Adipose tissue (tissue), 3 donors: ENCODE data around the gene PALMD. TPM values are rescaled to one million over a fixed set of nuclear protein-coding genes. Genes with fewer than 3 reads are reported as not detected.

Experiments used
- H3K27ac ChIP-seq: one replicate; pipeline ENCODE4 v1.5.1; 2013; ENCODE audit warnings: low read depth, low read length
- WGBS, 3 donors: extraction: QIAGEN DNeasy Blood & Tissue Kit; methylation state at CpG; one replicate each; pipeline ENCODE4 v1.1.7; 2013; 5-methylcytosine and 5-hydroxymethylcytosine counted together
- polyA plus RNA-seq, 3 donors: library from polyadenylated mRNA; stranded (reverse); fragments of 200-250 nt; gene quantifications; one replicate each; pipeline ENCODE4 v1.2.3, GENCODE V29; 2013
- donor health status: healthy with polysubstance abuse.
- donor health status: Bipolar disorder and iron deficiency.
- donor health status: healthy.

The PALMD gene
- polyA plus RNA-seq, 3 donors, result 9.8 to 121 (median 59.2) TPM

DNA sequence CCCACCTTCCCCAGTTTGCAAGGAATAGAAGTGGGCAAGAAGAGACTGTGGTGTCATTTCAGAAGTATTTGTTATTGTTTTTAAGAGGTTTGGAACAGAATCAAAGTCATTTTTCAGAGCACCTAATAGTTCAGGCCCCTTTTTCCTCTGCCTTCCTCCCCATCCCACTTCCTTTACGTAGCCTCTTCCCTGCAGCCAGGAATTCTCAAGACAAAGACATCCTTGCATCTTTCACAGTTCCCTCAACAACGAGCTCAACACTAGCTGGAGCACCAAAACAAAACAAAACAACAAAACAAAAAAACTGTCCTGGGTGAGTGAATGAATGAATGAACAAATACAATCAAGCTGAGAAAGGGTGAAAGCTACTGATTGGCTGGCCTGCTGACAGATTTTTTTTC is 7.0 kb downstream of the PALMD start:
- WGBS, 3 donors, result 40 to 63% (median 49%) methylated on average over 2 of the region's 2 CpGs
- no peak overlapping the region for H3K27ac ChIP-seq

DNA sequence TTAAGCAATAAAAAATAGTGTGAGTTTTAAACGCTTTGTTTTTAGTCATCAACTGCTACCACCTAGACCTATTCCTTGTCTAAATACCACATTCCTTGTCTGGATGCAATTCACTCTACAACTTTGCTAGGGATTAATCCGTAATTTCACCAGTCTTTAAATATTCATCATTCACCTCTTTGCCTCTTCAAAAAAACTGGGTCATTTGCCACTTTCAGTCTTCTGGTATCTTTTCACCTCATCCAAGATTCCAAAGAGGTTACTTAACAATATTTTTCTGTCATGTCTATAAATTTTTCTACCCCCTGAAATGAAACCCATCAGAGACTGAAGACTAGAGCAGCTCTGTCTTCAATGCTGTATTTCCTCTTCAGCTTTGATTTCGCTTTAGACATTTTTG is 9.5 kb downstream of the PALMD start:
- H3K27ac ChIP-seq, result no peak overlapping the region
- WGBS, 3 donors, result 76 to 85% (median 82%) methylated on average over 3 of the region's 3 CpGs

GRCh38 chr1:99656701-99657100 is 10.8 kb downstream of the PALMD start:
- H3K27ac ChIP-seq, result no peak overlapping the region
- 77 to 85% (median 78%) methylated on average over 3 of the region's 3 CpGs for WGBS, 3 donors

DNA sequence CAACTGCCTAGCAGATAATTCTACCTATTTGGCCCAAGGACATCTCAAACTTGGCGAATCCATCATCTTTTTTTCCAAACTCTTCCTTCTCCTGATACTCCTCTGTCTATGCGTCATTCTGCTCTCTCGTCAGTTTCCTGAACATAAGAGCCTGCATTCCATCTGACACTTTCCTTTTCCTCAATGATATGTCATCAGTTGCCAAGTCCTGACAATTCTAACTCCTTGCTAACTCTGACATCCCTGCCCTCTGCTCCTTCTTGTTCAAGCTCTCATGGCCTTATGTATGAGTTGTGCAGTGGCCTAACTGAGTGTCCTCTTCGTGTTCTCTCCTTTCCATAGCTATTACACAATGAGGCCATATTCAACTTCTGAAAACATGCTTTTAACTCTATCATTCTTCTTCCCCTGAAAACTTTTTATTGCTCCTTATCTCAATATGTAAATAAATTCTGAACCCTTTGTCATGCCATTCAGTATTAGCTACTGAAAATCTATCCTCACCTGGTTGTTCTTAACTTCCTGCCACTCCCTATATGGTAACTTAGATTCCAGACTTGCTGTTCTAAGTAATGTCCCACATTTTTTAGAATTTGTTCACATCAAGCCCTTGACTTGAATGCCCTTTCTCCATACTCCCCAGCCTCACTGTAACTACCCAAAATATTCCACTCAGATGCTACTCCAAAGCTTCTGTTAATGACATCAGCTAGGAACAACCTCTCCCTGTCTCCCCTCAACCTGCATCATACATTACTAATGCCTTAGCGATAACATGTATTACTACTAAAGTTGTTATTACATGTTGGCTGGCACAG is 11.5 kb downstream of the PALMD start:
- no peak overlapping the region for H3K27ac ChIP-seq
- WGBS, 3 donors, result 61 to 76% (median 73%) methylated on average over 5 of the region's 5 CpGs

- 72 to 91% (median 85%) methylated on average over 3 of the region's 3 CpGs for WGBS, 3 donors
- H3K27ac ChIP-seq, result no peak overlapping the region
Measured at GRCh38 chr1:99658031-99658290, 12.0 kb downstream of the PALMD start.

GRCh38 chr1:99659755-99660210 is 13.9 kb downstream of the PALMD start:
- 48 to 62% (median 52%) methylated on average over 2 of the region's 2 CpGs for WGBS, 3 donors
- H3K27ac ChIP-seq, result no peak overlapping the region

- 74 to 75% (median 75%) methylated on average over 2 of the region's 2 CpGs for WGBS, 3 donors
- H3K27ac ChIP-seq, result no peak overlapping the region
Measured at GRCh38 chr1:99660496-99660895, 14.6 kb downstream of the PALMD start.

- no peak overlapping the region for H3K27ac ChIP-seq
- 38 to 63% (median 47%) methylated on average over 3 of the region's 3 CpGs for WGBS, 3 donors
Measured at GRCh38 chr1:99661780-99662179, 15.9 kb downstream of the PALMD start.

DNA sequence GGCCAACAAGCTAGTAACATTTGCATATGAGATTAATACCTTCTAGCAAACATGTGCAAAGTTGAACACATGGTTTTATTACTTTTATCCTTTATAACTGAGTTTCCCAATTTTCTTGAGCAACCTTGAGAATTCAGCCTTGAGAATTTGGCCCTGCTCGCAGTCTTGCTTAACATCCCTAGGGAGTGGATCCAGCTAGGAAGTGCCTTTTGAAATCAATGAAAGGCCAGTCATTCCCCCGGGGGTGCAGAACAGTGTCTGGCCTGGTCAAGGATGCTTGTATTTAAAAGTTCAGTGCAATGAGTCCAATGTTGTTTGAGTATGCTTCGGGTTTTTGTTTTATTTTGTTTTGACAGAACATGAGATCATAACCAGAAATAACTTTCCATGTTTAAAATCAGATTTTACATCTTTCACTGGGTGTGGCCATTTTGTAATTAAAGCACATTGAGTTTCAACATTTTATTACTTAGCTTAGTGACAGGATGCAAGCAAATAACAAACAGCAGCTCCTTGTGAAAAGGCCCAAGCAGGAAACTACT is 16.7 kb downstream of the PALMD start:
- H3K27ac ChIP-seq, result no peak overlapping the region
- WGBS, 3 donors, result 27 to 58% (median 34%) methylated on average over 3 of the region's 3 CpGs

DNA sequence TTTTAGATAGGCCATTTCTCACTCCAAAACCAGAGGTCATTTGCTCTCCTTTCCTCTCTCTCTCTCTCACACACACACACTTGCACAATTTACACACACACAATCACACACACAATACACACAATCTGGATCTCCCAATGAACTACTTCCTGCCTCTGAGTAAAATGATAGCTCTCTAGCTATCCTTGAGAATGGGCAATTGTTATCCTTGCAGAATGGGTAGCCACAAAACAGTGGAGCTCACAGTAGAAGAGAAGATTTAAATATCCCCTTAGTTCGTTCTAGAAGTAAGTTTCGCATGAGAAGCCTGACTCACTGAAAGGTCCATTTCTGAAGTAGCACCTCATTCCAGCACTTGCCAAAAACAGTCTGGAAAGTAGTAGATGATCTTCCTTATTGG is 17.6 kb downstream of the PALMD start:
- H3K27ac ChIP-seq, result no peak overlapping the region
- WGBS, 3 donors, result 89 to 92% (median 91%) methylated on average over 2 of the region's 2 CpGs

- no peak overlapping the region for H3K27ac ChIP-seq
- WGBS, 3 donors, result 58 to 81% (median 60%) methylated on average over 1 of the region's 1 CpG
Measured at GRCh38 chr1:99665212-99665611, 19.3 kb downstream of the PALMD start.

DNA sequence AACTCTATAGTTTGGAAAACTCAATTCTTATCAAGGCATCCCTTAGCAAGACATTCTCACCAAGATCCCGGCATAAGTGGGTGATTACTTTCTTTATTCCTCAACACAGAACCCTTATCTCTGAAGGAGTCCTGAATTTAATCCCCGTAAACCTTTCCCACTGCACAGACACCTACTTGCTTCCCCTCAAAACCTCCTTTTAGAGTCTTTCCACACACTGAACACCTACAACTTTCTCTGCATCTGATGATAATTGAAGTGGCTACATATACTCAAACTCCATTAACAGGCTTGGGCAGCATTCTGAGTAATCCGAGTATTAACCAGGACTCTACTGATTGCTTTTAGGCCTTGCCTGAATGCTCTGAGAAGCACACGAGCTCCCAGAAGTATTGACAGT is 23.5 kb downstream of the PALMD start:
- WGBS, 3 donors, result 71 to 81% (median 79%) methylated on average over 4 of the region's 4 CpGs
- H3K27ac ChIP-seq, result no peak overlapping the region

DNA sequence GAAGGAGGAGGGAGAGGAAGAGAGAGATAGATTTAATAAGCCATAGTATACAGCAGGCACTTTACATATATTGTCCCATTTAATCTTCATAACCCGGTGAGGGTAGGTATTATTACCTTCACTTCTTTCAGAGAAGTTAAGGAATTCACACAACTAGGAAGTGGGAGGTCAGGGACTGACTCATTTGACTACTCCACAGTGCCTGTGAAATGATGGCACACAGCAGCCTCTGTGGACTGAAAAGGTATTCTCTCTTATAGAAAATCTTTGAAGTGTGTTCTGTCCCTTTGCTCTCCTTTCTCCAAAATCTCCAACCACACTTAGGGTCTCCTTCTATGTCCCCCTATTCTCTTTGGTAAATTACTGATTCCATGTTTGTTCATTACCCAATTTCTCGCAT is 23.9 kb downstream of the PALMD start:
- H3K27ac ChIP-seq, result no peak overlapping the region
- WGBS, 3 donors, result 84 to 96% (median 93%) methylated on average over 2 of the region's 2 CpGs

GRCh38 chr1:99670583-99670982 is 24.7 kb downstream of the PALMD start:
- WGBS, 3 donors, result 57 to 65% (median 57%) methylated on average over 1 of the region's 1 CpG
- H3K27ac ChIP-seq, result no peak overlapping the region

- WGBS, 3 donors, result 65 to 68% (median 67%) methylated on average over 4 of the region's 4 CpGs
- H3K27ac ChIP-seq, result no peak overlapping the region
Measured at GRCh38 chr1:99672038-99672437, 26.1 kb downstream of the PALMD start.

- WGBS, 3 donors, result 44 to 60% (median 52%) methylated on average over 6 of the region's 6 CpGs
- no peak overlapping the region for H3K27ac ChIP-seq
Measured at GRCh38 chr1:99672530-99673213, 26.8 kb downstream of the PALMD start.

- WGBS, 3 donors, result 78 to 80% (median 79%) methylated on average over 4 to 5 of the region's 5 CpGs
Measured at GRCh38 chr1:99673315-99673714, 27.4 kb downstream of the PALMD start.

GRCh38 chr1:99674115-99675064 is 28.5 kb downstream of the PALMD start:
- H3K27ac ChIP-seq, result no peak overlapping the region
- 67 to 79% (median 75%) methylated on average over 6 of the region's 6 CpGs for WGBS, 3 donors

More at GRCh38 chr1:99673315-99673714, 27.4 kb downstream of the PALMD start:
- no peak overlapping the region for H3K27ac ChIP-seq

DNA sequence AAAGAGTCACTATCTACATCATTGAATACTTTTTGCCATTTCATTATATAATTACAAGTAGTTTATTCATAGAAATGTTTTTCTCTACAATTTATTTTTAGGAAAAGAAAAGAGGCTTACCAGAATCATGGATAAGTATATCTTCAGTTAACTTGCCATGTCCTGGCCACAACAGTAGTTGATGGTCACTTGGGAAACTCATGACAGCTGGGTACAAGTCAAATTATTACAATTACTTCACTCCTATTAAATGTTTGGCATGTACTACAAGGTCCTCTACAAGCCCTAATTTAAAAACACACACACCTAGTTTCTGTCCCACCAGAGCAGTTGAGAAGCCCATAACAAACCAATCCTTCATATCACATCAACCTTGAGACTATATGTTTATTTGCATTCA is 29.4 kb downstream of the PALMD start:
- no peak overlapping the region for H3K27ac ChIP-seq
